Tibial nerve (tissue), 4 donors: ENCODE results near the gene FAM120B. TPM values are rescaled to one million over a fixed set of nuclear protein-coding genes. Genes with fewer than 3 reads are reported as not detected.

Experiments used
- DNase-seq, 2 donors: peaks; one replicate each; pipeline ENCODE4 v3.0.0-alpha.2; 2019; ENCODE audit warnings: low spot score in 2 of 2
- H3K27ac ChIP-seq, 4 donors: fragments of 200-600 bp; sonication (generic) in 3 of 4; one replicate each; pipeline ENCODE4 v1.5.1; 2017 to 2019; ENCODE audit warnings: mild to moderate bottlenecking in 1 of 4
- H3K27me3 ChIP-seq, 2 donors: fragments of 200-600 bp; sonication (generic) in 1 of 2; one replicate each; pipeline versions ENCODE4 v1.5.1 to v1.6.0; 2017 to 2019
- H3K36me3 ChIP-seq, 3 donors: fragments of 200-600 bp; sonication (generic); one replicate each; pipeline ENCODE4 v1.5.1; 2018 to 2019
- H3K4me1 ChIP-seq, 4 donors: fragments of 200-600 bp; sonication (generic) in 3 of 4; one replicate each; pipeline ENCODE4 v1.5.1; 2017 to 2019
- H3K4me3 ChIP-seq, 4 donors: fragments of 200-600 bp; sonication (generic) in 3 of 4; one replicate each; pipeline ENCODE4 v1.5.1; 2017 to 2019; ENCODE audit warnings: mild to moderate bottlenecking in 1 of 4, moderate library complexity in 1 of 4
- H3K9me3 ChIP-seq, 4 donors: fragments of 200-600 bp; sonication (generic) in 3 of 4; one replicate each; pipeline ENCODE4 v1.5.1; 2017 to 2019
- EP300 ChIP-seq, 2 donors: sonication (generic); formaldehyde crosslinking; IDR thresholded peaks; one replicate each; pipeline ENCODE4 v1.6.1; 2017; ENCODE audit warnings: antibody characterized with exemption in 2 of 2, mild to moderate bottlenecking in 1 of 2
- POLR2A ChIP-seq, 2 donors: fragments of 450-650 bp; IDR thresholded peaks; one replicate each; pipeline ENCODE4 v1.6.1; 2017; ENCODE audit warnings: antibody characterized with exemption in 2 of 2, mild to moderate bottlenecking in 2 of 2, moderate library complexity in 2 of 2
- WGBS, 2 donors: methylation state at CpG; one replicate each; pipeline ENCODE4 v1.1.5; 2018; 5-methylcytosine and 5-hydroxymethylcytosine counted together
- total RNA-seq, 4 donors: library from RNA; depleted of rRNA; stranded (reverse); fragments of >200 nt; gene quantifications; one replicate each; pipeline ENCODE4 v1.1.0, GENCODE V29; 2016
- TF ChIP-seq, protein P1 (sequence below), 5 experiments: fragments of 200-600 bp in 3 of 5; fragments of 450-650 bp in 2 of 5; sonication (generic) in 3 of 5; IDR thresholded peaks; one replicate each; pipeline ENCODE4 v1.5.1; 2016 to 2019; ENCODE audit warnings: antibody characterized with exemption in 5 of 5, mild to moderate bottlenecking in 3 of 5, moderate library complexity in 2 of 5

Gene FAM120B
- total RNA-seq, 4 donors from 2014 or later = 26.0 to 35.4 (median 32.1) TPM

DNA sequence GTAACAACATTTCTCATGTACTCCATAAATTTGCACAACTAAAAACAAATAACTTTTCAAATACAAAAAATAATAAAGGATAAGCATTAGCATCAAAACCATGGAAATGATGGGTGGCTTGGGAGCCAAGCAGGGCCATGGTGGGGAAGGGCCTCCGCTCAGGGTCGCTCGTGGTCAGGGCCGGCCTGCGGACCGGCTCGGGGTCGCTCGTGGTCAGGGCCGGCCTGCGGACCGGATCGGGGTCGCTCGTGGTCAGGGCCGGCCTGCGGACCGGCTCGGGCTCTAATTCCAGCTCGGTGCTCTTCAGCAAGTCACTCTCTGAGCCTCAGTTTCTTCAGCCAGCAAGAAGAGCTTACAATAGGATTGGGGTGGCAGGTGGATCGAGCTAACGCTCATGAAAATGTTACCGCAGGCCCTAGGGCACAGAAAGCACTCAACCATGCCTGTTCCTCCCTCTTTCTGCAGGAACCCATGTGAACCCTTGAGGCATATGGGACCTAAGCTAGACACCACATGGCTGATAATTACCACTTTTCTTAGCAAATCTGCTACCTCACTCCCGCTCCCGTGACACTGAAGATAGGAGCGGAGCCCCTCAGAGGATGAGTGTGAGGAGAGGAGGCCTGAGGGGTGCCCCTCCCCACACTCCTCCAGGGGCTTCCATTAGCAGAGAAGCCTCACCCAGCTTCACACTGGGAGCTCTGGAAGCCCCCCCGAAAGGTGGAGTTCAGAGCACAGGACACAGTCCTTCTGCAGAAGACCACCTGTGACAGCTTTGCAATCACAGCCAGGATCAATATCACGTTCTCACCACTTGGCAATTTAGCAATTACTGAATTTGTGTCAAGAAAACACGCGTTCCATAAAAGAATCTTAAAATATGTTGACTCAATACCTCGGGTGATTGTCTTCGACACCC is 143.5 kb downstream of the FAM120B start:
- H3K27me3 ChIP-seq = no peaks in the 10 kb centered on the region
- H3K9me3 ChIP-seq = no peaks in the 10 kb centered on the region
- no peak for DNase-seq
- H3K36me3 ChIP-seq = no peaks in the 10 kb centered on the region
- 88 to 91% methylated on average over 32 of the region's 32 CpGs for WGBS, 2 donors
- no peak overlapping the region for H3K27ac ChIP-seq
- H3K4me3 ChIP-seq = no peak overlapping the region
- H3K4me1 ChIP-seq = no peaks in the 10 kb centered on the region
- TF ChIP-seq EP300 (IDR thresholded peaks at IDR 0.05) (no peak), POLR2A (IDR thresholded peaks at IDR 0.05) (no peak)
- TF ChIP-seq, protein P1, sequence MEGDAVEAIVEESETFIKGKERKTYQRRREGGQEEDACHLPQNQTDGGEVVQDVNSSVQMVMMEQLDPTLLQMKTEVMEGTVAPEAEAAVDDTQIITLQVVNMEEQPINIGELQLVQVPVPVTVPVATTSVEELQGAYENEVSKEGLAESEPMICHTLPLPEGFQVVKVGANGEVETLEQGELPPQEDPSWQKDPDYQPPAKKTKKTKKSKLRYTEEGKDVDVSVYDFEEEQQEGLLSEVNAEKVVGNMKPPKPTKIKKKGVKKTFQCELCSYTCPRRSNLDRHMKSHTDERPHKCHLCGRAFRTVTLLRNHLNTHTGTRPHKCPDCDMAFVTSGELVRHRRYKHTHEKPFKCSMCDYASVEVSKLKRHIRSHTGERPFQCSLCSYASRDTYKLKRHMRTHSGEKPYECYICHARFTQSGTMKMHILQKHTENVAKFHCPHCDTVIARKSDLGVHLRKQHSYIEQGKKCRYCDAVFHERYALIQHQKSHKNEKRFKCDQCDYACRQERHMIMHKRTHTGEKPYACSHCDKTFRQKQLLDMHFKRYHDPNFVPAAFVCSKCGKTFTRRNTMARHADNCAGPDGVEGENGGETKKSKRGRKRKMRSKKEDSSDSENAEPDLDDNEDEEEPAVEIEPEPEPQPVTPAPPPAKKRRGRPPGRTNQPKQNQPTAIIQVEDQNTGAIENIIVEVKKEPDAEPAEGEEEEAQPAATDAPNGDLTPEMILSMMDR (IDR thresholded peaks at IDR 0.05) = no peak

DNA sequence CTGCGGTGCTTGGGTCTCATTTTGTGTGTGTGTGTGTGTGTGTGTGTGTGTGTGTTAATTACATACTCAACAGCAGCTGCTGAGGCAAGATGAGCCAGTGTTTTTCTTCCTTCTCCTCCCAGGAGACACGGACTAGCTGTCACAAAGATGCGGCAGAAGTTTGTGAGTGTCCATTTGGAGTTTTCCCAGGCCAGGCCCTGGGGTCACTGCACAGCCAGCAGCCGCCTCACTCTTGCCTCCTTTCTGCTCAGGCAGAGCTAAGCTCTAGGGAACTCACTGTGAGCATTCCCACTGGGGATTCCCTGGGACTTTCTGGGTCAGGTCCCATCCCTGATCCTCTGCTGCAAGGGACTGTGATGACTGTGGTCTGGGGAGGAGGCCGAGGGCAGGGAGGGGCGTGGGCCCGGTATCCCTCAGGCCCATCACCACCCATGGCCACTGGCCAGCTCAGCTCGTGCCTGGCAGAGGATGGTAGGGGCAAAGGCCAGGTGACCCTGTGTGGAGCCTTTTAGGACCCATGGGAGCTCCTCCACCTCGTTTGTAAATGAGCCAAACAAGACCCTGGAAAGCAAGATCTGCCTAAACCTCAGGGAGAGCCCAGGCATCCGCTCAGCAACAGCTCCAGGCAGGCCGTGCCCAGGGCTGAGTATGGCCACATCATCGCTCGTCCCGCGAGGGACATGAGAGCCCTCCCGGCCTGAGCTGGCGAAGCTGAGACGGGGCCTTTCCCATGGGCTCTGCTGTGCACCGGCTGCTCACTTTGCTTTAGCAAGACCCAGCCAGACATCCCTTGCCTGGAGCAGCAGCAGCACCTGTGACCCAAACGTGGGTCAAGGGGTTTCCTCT is 144.6 kb downstream of the FAM120B start:
- Histone ChIP-seq H3K4me1 (no peaks in the 10 kb centered on the region), H3K9me3 (no peaks in the 10 kb centered on the region), H3K27me3 (no peaks in the 10 kb centered on the region), H3K4me3 (no peak overlapping the region), H3K27ac (no peak overlapping the region), H3K36me3 (no peaks in the 10 kb centered on the region)
- TF ChIP-seq, protein P1 (IDR thresholded peaks at IDR 0.05) = no peak
- TF ChIP-seq POLR2A (IDR thresholded peaks at IDR 0.05) (no peak), EP300 (IDR thresholded peaks at IDR 0.05) (no peak)
- no peak for DNase-seq
- 69 to 74% methylated on average over 6 to 16 of the region's 20 CpGs for WGBS, 2 donors

DNA sequence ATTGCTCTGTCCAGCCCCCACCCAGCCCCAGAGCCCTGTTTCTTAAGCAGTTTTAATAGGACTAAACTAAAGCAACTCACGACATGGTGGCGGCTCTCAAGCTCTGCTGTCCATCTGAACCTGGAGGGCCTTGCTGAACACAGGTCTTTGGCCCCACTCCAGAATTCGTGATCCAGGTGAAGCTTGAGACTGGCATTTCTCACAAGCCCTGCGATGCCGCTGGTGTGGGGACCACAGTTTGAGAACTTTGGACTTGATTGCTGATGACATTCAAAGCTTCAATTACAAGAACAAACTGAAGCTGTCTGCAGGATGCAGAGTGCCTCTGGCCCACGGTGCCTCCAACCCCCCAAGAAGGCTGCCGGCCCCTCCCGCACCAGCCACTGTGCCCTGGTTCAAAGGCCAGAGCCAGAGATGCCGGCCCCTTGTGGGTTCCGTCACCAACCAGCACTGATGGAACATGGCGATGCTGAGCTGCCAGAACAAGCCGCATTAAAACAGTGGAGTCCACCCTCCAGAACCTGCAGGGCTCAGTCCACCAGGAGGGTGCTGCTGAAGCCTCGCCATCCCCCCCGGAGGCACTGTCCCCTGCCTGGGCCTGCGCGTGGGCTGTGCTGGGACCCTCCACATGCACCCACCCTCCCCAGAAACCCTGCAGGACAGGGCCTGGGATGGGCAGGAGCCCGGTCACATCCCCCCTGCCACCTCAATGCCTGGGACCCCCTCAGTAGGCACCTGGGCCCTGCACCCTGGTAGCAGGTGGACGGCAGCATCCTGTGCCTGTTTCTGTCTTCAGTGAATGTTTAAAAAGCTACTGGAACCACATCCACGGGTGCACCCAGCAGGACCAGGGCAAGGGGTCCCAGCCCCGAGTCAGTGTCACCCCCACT is 145.4 kb downstream of the FAM120B start:
- no peak for DNase-seq
- 92 to 94% methylated on average over 16 to 19 of the region's 20 CpGs for WGBS, 2 donors

GRCh38 chr6:170452767-170453545 is 146.4 kb downstream of the FAM120B start:
- WGBS, 2 donors = 62 to 87% methylated on average over 5 to 7 of the region's 8 CpGs

More for the DNA sequence above, 145.4 kb downstream of the FAM120B start:
- Histone ChIP-seq H3K4me1 (peaks cover 0 to 3% (median 0%) of the 10 kb centered on the region in 4 donors), H3K9me3 (no peaks in the 10 kb centered on the region), H3K36me3 (no peaks in the 10 kb centered on the region), H3K27me3 (no peaks in the 10 kb centered on the region), H3K4me3 (no peak overlapping the region), H3K27ac (no peak overlapping the region)
- TF ChIP-seq EP300 (IDR thresholded peaks at IDR 0.05) (no peak), POLR2A (IDR thresholded peaks at IDR 0.05) (no peak)
- TF ChIP-seq, protein P1 (IDR thresholded peaks at IDR 0.05) = no peak

More at GRCh38 chr6:170452767-170453545, 146.4 kb downstream of the FAM120B start:
- TF ChIP-seq EP300 (IDR thresholded peaks at IDR 0.05) (no peak), POLR2A (IDR thresholded peaks at IDR 0.05) (no peak)
- Histone ChIP-seq H3K4me1 (peaks cover 0 to 11% (median 0%) of the 10 kb centered on the region in 4 donors), H3K27ac (no peak overlapping the region), H3K9me3 (no peaks in the 10 kb centered on the region), H3K27me3 (no peaks in the 10 kb centered on the region), H3K4me3 (no peak overlapping the region), H3K36me3 (no peaks in the 10 kb centered on the region)
- no peak for DNase-seq
